Hematopoietic multipotent progenitor cell treated with erythropoietin and hydrocortisone succinate and interleukin-3 and kit ligand, for 17 days (in vitro differentiated cells): ENCODE measurements around the gene ATP13A1.
A peak's percentile ranks its signal among the peaks of the same experiment; 100 is the strongest.
"Not testable (repeated sequence)": the region's sequence is repeated elsewhere in the genome, so short reads cannot be mapped to it uniquely, and the experiment has no call there.

Experiments used
- DNase-seq: peaks from one replicate; pipeline ENCODE4 v3.0.0-alpha.2; 2015; ENCODE audit warnings: low spot score

ATP13A1 gene

DNA sequence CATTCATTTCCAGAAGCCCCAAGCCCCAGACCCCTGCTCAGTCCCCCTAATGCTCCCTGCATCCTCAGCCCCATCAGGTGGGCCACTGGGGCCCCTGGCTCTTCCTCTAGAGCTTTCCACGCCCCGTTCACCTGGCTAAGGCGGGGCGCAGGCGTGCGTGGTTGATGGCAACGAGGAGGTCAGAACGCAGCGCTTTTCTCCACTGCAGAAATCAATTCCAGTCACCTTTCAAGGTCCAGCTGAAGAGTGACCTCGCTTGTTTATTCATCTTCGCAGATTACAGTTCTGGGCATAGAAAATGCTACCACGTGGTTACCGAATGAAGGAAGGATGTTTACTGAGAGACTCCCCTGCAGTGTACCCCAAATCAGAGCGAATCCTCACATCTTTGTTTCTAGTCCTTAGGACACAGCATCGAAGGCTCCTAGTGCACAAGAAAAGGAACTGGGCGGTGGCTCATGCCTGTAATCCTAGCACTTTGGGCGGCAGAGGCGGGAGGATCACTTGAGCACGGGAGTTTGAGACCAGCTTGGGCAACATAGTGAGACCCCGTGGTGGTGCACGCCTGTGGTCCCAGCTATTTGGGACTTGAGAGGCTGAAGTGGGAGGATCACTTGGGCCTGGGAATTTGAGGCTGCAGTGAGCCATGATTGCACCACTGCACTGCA is 44.2 kb downstream of the ATP13A1 start:
- DNase-seq: no peak

- DNase-seq: peak; percentile 54
These were observed 45.0 kb downstream of the ATP13A1 start, which contains the start of gene PBX4 for GRCh38 chr19:19618219-19619051. TSS of gene PBX4 (minus strand) at chr19:19618687. CDS start at chr19:19618629, 58 bp downstream.

DNA sequence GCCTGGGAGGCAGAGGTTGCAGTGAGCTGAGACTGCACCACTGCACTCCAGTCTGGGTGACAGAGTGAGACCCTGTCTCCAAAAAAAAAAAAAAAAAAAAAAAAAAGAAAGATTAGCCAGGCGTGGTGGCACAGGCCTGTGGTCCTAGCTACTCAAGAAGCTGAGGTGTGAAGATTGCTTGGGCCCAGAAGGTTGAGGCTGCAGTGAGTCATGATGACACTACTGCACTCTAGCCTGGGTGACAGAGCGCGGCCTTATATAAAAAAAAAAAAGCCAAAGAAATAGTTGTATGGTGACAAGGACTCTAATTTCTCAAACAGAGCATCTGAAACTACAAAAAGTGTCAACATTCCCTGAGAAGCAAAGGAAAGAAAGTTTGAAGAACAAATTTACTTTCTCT is 48.4 kb downstream of the ATP13A1 start:
- DNase-seq: no peak

DNA sequence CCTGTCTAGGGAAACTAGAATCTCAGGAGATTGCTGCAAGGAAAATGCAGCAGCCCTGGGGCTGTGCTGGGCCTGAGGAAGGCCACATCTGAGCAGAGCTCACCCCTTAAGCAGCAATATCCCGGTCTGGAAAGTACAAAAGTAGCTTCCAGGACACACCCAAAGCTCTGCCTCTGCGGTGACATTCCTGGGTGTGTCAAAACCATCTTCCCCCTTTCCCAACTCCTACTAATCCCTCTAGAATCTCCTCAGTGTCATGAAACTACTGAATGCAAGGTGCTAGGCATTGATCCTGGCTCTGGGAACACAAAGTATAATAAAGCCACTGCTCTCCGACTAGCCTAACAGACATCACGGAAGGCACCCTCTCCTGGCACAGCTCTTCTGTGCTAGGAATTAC is 50.0 kb downstream of the ATP13A1 start:
- DNase-seq: no peak

- no peak for DNase-seq
These were observed 52.9 kb downstream of the ATP13A1 start for GRCh38 chr19:19610376-19611202.

DNA sequence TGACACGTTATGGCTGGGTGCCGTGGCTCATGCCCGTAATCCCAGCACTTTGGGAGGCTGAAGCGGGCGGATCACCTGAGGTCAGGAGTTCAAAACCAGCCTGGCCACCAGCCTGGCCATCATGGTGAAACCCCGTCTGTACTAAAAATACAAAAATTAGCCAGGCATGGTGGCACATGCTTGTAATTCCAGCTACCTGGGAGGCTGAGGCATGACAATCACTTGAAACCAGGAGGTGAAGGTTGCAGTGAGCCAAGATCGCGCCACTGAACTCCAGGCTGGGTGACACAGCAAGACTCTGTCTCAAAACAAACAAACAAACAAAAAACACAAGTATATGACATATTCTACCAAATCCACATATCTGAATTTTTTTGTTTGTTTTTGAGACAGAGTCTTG is 56.8 kb downstream of the ATP13A1 start:
- DNase-seq: not testable (repeated sequence)

- no peak for DNase-seq
These were observed 57.5 kb downstream of the ATP13A1 start for GRCh38 chr19:19606021-19606420.

GRCh38 chr19:19602713-19603324 is 60.7 kb downstream of the ATP13A1 start:
- DNase-seq: no peak

DNA sequence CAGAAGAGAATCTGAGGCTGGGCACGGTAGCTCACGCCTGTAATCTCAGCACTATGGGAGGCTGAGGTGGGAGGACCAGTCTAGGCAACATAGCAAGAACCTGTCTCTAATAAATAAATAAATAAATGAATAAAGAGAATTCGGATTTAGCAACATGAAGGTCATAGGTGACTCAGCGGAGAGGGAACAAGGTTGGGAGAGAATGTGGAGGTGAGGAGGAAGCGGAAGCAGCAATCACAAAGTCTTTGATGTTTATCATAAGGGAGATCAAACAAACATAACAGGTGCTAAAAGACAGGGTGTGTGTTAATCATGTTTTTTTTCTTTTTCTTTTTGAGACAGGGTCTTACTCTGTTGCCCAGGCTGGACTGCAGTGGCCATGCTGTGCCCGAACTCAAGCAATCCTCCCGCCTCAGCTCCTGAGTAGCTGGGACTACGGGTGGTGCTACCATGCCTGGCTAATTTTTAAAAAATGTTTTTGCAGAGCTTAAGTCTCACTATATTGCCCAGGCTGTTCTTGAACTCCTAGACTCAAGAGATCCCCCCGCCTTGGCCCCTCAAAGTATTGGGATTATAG is 61.3 kb downstream of the ATP13A1 start:
- DNase-seq: no peak

GRCh38 chr19:19600793-19601330 is 62.6 kb downstream of the ATP13A1 start:
- no peak for DNase-seq

DNA sequence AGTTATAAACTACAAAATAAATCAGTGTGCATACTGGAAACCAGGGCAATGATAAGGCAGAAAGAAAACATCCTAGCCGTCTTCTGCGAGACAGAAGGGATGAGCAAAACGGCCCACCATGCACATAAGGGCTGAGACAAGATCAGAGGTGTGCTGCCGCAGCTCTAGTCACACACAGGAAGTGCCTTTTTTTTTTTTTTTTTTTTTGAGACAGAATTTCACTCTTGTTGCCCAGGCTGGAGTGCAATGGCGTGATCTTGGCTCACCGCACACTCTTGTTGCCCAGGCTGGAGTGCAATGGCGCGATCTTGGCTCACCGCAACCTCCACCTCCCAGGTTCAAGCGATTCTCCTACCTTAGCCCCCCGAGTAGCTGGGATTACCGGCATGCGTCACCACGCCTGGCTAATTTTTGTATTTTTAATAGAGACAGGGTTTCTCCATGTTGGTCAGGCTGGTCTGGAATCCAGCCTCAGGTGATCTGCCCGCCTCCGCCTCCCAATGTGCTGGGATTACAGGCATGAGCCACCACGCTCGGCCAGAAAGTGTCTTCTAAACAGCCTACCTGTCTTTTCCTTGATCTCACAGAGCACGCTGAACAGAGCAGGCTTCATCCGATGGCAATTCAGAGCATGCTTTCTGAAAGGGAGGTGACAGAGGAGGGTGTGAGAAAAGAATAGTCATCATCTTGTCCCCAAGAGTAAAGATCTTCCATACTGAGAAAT is 64.6 kb downstream of the ATP13A1 start:
- DNase-seq: not testable (repeated sequence)

DNA sequence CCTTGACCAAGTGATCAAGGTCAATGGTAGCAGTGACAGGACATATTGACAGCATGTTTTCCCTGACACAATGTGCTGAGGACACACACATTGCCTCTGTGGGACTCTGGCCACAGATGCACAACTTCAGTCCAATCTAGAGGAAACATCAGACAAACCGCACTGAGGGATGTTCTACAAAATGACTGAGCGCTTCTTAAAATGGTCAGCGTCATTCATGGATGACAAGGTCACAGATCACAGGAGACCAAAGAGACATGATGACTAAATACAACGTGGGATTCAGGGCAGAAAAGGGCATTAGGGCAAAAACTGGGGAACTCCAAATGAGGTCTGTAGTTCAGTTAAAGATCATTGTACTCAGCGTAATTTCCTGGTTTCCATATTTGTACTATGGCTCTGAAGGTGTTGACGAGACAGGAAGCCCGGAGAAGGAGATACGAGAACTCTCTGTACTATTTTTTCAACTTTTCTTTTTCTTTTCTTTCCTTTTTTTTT is 65.6 kb downstream of the ATP13A1 start:
- DNase-seq: no peak
